ENCODE data around the gene KIFC3. TPM values are rescaled to one million over a fixed set of nuclear protein-coding genes. Genes with fewer than 3 reads are reported as not detected.

KIFC3 gene
- total and polyA plus RNA-seq, 2 of the 13 experiments (the other 11 are each of a cell fraction or from before 2014, with no cell fraction given) = 42.1 to 45.3 TPM

GRCh38 chr16:57797526-57798266 lies 4.6 kb downstream of the KIFC3 start (continued):
- TF ChIP-seq, protein P1, sequence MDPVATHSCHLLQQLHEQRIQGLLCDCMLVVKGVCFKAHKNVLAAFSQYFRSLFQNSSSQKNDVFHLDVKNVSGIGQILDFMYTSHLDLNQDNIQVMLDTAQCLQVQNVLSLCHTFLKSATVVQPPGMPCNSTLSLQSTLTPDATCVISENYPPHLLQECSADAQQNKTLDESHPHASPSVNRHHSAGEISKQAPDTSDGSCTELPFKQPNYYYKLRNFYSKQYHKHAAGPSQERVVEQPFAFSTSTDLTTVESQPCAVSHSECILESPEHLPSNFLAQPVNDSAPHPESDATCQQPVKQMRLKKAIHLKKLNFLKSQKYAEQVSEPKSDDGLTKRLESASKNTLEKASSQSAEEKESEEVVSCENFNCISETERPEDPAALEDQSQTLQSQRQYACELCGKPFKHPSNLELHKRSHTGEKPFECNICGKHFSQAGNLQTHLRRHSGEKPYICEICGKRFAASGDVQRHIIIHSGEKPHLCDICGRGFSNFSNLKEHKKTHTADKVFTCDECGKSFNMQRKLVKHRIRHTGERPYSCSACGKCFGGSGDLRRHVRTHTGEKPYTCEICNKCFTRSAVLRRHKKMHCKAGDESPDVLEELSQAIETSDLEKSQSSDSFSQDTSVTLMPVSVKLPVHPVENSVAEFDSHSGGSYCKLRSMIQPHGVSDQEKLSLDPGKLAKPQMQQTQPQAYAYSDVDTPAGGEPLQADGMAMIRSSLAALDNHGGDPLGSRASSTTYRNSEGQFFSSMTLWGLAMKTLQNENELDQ (CRISPR knock-in tag; IDR thresholded peaks at IDR 0.05; ENCODE audit: borderline replicate concordance) = no peak
- TF ChIP-seq JUND (CRISPR knock-in tag; IDR thresholded peaks at IDR 0.05) = no peak
- TF ChIP-seq, protein P2, sequence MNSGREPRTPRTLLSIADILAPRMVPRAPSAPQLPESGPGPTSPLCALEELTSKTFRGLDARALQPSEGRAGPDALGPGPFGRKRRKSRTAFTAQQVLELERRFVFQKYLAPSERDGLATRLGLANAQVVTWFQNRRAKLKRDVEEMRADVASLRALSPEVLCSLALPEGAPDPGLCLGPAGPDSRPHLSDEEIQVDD (CRISPR knock-in tag; IDR thresholded peaks at IDR 0.05; ENCODE audit: borderline replicate concordance) = no peak
- no peak for TF ChIP-seq ZNF124 (CRISPR knock-in tag; IDR thresholded peaks at IDR 0.05)
- peak; percentile 79 for TF ChIP-seq FOXC1 (CRISPR knock-in tag; IDR thresholded peaks at IDR 0.05; ENCODE audit: borderline replicate concordance)
- TF ChIP-seq TFDP1 (CRISPR knock-in tag; IDR thresholded peaks at IDR 0.05; ENCODE audit: borderline replicate concordance) = no peak
- TF ChIP-seq ZFX (CRISPR knock-in tag; IDR thresholded peaks at IDR 0.05; ENCODE audit: low read depth) = no peak
- TF ChIP-seq ZNF460 (CRISPR knock-in tag; IDR thresholded peaks at IDR 0.05; ENCODE audit: borderline replicate concordance) = no peak
- TF ChIP-seq ZNF296 (CRISPR knock-in tag; conservative IDR thresholded peaks at IDR 0.05) = no peak
- TF ChIP-seq ZFP36L1 (CRISPR knock-in tag; IDR thresholded peaks at IDR 0.05) = no peak
- TF ChIP-seq FOSL1 (CRISPR knock-in tag; IDR thresholded peaks at IDR 0.05; ENCODE audit: borderline replicate concordance) = no peak
- no peak for TF ChIP-seq FOXA1 (IDR thresholded peaks at IDR 0.05)
- peak; percentile 89 for TF ChIP-seq FOXA1 (CRISPR knock-in tag; IDR thresholded peaks at IDR 0.05)
- no peak for TF ChIP-seq HOXA7 (CRISPR knock-in tag; IDR thresholded peaks at IDR 0.05)
- TF ChIP-seq ZNF326 (CRISPR knock-in tag; IDR thresholded peaks at IDR 0.05; ENCODE audit: borderline replicate concordance) = no peak
- no peak for TF ChIP-seq ZNF253 (CRISPR knock-in tag; IDR thresholded peaks at IDR 0.05; ENCODE audit: borderline replicate concordance)
- no peak for TF ChIP-seq NFYB (CRISPR knock-in tag; IDR thresholded peaks at IDR 0.05)
- TF ChIP-seq, protein P3, sequence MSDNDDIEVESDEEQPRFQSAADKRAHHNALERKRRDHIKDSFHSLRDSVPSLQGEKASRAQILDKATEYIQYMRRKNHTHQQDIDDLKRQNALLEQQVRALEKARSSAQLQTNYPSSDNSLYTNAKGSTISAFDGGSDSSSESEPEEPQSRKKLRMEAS (IDR thresholded peaks at IDR 0.05) = peak; percentile 83
- TF ChIP-seq ZNF713 (CRISPR knock-in tag; IDR thresholded peaks at IDR 0.05) = no peak
- no peak for TF ChIP-seq AHR (CRISPR knock-in tag; IDR thresholded peaks at IDR 0.05)
- TF ChIP-seq, protein P4, sequence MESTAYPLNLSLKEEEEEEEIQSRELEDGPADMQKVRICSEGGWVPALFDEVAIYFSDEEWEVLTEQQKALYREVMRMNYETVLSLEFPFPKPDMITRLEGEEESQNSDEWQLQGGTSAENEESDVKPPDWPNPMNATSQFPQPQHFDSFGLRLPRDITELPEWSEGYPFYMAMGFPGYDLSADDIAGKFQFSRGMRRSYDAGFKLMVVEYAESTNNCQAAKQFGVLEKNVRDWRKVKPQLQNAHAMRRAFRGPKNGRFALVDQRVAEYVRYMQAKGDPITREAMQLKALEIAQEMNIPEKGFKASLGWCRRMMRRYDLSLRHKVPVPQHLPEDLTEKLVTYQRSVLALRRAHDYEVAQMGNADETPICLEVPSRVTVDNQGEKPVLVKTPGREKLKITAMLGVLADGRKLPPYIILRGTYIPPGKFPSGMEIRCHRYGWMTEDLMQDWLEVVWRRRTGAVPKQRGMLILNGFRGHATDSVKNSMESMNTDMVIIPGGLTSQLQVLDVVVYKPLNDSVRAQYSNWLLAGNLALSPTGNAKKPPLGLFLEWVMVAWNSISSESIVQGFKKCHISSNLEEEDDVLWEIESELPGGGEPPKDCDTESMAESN (CRISPR knock-in tag; conservative IDR thresholded peaks at IDR 0.05) = peak; percentile 56
- TF ChIP-seq RXRA (CRISPR knock-in tag; IDR thresholded peaks at IDR 0.05) = peak; percentile 72
- TF ChIP-seq ZFP36L2 (CRISPR knock-in tag; IDR thresholded peaks at IDR 0.05) = no peak
- peak; percentile 31; the same call in 1 of the 2 replicates for TF ChIP-seq MIER3 (CRISPR knock-in tag; IDR thresholded peaks at IDR 0.05; ENCODE audit: borderline replicate concordance)
- no peak for TF ChIP-seq CHD2 (IDR thresholded peaks at IDR 0.05; ENCODE audit: low read depth, low read length)
- no peak for TF ChIP-seq ZNF562 (CRISPR knock-in tag; IDR thresholded peaks at IDR 0.05; ENCODE audit: borderline replicate concordance)

All from HepG2 (cell line).